Hepatic stellate cell (primary cell): ENCODE measurements around the gene ADCK1.
"Not testable (repeated sequence)": the region's sequence is repeated elsewhere in the genome, so short reads cannot be mapped to it uniquely, and the experiment has no call there.

Experiments
- DNase-seq: peaks from one replicate; pipeline ENCODE4 v3.0.0; 2011; ENCODE audit warnings: low spot score

Gene ADCK1

DNA sequence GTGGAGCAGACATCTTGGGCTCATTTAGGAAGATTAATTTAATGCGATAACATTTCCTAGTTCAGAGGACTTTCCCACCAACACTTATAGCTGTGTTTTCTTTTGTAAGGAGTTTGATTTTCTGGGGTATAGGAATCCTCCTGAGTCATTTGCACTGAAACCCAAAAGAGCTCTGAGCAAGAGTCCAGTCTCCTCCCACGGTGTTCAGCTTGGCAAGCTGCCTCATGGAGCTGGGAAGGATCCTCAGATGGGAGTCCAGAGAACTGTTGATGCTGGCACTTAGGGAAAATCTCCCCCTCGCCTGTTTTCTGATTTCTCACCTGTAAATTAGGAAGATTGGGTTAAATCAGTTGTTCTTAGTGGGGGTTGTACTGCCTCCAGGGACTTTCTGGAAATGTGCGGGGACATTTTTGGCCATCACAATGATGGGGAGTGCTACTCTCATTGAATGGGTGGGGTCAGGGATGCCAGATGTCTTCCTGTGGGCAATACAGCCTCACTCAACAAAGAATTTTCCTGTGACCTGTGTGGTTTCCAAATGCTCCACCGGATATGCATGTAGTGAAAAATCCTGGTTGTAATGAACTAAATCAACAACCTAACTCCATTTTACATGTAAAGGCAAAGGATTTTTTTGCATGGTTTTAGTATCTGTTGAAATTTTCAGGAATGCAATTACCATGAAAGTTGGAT is 150.6 kb downstream of the ADCK1 start:
- no peak for DNase-seq

GRCh38 chr14:77955816-77956484 is 156.0 kb downstream of the ADCK1 start:
- DNase-seq = no peak

DNA sequence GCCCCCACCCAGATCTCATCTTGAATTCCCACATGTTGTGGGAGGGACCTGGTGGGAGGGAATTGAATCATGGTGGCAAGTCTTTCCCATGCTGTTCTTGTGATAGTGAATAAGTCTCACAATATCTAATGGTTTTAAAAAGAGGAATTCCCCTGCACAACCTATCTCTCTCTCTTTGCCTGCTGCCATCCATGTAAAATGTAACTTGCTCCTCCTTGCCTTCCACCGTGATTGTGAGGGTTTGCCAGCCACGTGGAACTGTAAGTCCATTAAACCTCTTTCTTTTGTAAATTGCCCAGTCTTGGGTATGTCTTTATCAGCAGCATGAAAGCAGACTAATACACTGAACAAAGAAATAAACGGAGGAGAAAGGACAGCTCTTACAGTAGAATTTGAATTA is 159.8 kb downstream of the ADCK1 start:
- not testable (repeated sequence) for DNase-seq

GRCh38 chr14:77961847-77962580 is 162.1 kb downstream of the ADCK1 start:
- no peak for DNase-seq

GRCh38 chr14:77962731-77963520 is 163.0 kb downstream of the ADCK1 start:
- DNase-seq = no peak

DNA sequence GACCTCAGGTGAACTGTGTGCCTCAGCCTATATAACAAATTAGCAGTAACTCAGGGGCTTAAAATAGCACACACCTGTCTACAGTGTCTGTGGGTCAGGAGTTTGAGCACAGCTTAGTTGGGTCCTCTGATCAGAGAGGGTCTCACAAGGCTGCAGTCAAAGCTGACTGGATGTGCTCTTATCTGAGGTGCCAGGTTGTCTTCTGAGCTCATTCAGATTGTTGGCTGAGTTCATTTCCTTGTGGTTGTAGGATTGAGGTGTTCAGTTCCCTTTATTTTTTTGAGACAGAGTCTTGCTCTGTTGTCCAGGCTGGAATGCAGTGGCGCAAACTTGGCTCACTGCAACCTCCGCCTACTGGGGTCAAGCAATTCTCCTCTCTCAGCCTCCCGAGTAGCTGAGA is 164.7 kb downstream of the ADCK1 start:
- no peak for DNase-seq

DNA sequence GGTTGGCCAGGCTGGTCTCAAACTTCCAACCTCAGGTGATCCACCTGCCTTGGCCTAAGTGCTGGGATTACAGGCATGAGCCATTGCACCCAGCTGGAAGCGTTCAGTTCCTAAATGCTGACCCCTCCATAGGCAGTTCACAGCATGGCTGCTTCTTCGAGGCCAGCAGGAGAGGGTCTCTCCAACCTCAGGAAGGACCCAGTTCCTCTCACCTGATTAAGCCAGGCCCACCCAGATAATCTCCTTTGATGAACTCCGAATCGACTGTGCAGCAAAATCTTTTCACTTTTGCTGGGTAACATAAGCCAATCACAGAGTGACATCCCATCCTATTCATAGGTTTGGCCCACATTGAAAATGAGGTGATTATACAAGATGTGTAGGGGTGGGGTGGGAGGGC is 165.1 kb downstream of the ADCK1 start:
- no peak for DNase-seq

- peak; percentile 35 for DNase-seq
Observed at GRCh38 chr14:77965919-77966435, 166.1 kb downstream of the ADCK1 start.

- no peak for DNase-seq
Observed at GRCh38 chr14:77967110-77967509, 167.2 kb downstream of the ADCK1 start.

DNA sequence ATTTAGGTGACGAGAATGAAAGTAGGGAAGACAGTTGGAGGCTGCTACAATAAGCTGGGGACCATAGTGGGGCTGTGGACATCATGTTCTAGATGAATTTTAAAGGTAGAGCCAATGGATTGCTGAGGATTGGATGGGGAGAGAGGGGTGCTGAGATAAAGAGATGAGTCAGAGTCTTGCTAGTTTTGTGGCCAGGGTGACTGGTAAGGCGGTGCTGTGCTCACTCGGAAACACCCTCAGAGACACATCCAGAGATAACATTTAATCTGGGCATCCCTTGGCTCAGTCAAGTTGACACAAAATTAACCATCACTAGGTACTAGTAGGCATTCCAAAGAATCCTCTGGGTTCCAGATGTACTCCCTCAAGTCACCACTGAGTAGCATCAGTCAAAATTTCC is 170.7 kb downstream of the ADCK1 start:
- no peak for DNase-seq

DNA sequence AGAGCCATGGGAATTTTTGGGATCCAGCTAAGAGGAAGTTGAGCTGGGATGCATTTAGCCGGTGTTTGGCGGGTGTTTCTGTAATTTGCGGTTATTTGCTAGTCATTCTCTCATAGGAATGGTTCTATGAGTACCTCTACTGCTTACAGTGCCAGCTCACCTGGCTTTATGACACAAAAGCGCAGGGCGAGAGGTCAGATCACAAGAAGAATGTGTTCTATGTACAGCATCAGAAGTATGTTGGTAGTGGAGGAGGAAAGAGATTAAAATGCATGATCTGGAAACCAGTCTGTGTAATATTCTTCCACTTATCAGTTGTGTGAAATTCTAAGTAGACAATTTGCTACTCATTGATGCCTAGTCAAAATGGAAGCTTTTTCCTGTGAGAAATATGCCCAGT is 173.3 kb downstream of the ADCK1 start:
- DNase-seq = no peak

DNA sequence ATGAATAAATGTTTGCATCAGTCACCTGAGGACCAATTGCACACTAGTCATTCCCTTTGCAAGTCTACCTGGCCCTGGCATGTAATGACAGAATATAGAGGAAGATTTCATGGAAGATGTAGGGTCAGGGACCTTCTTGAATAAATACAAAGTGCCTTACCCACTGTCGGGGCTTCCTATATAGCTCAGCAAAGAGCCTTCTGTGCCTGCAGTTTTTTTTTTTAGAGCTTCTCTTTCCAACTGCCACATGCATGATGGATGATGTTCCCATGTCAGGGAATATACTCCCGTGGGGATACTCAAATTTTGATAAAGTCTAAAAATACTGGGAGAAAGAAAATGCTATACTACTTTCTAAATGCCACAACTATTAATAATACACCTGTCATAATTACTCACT is 176.7 kb downstream of the ADCK1 start:
- DNase-seq = no peak

DNA sequence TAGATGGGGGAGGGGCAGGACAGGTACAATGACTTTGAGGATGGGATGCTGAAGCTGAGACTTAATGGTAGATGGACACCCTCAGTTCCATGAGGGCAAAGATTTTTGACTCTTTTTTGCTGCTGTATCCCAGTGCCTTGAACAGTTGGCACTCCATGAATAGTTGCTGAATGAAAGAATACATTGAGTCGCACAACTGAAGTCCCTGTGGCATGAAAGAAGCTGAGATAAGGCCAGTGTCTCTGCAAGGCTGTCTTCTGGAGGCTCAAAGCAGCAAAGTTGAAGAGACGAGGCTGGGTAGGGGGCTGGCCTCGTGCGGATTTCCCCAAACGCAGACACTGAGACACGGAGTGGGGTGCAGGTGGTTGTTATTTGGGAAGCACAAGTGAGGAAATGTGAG is 179.3 kb downstream of the ADCK1 start:
- no peak for DNase-seq

DNA sequence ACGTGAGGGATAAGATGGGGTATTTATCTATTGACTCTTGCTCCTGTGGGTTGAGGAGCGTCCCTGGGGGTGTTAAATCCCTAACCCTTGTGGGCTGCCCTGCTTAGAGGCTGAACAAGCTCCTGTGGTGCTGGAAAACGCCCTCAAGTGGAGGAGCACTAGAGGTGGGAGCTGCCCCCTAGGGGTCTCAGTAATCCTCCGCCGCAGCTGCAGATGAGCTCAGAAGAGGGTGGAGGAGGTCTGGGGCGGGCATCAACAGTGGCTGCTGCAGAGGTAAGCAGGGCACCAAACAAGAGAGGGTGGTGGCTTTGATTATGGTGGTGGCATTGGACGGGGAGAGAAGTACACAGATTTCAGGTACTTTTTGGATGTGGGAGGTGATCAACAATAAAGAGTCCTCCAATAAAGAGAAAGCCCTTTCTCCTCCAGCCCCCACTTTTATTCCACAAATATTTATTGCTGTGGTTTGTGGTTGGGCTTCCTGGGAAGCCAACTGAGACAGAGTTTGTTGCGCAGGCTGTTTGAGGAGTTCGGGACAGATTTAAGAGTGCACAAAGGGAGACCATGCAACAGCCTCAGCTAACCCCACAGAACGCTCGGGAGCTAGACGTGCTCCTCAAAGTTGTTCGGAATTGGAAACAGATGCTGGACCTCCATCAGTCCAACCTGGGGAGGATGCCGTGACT is 179.9 kb downstream of the ADCK1 start:
- DNase-seq = no peak

- DNase-seq = no peak
Observed at GRCh38 chr14:77980475-77981321, 180.8 kb downstream of the ADCK1 start.
